PC-9 (cell line): ENCODE results near the gene ANKRD1. TPM values are rescaled to one million over a fixed set of nuclear protein-coding genes. Genes with fewer than 3 reads are reported as not detected.

Experiments used
- BruUV-seq: library from RNA; stranded (reverse); fragments of 400-500 nt; replicated peaks from 2 replicates; lab custom pipeline; 2021; lab: Mats Ljungman, UMichigan
- CTCF ChIA-PET: fragments of 300-600 bp; sonication (Branson Sonifier 250); formaldehyde crosslinking; loops from one replicate; lab custom pipeline; 2022; ENCODE audit warnings: antibody characterized with exemption; lab: Charles Lee
- POLR2A ChIA-PET: fragments of 300-600 bp; sonication (Branson Sonifier 250); formaldehyde crosslinking; loops from one replicate; lab custom pipeline; 2022; ENCODE audit warnings: antibody characterized with exemption; ENCODE audit not compliant: unreplicated experiment; lab: Charles Lee
- DNase-seq, 2 experiments: peaks; one replicate each; pipeline versions ENCODE4 v3.0.0 to v3.0.0-alpha.2; 2015 to 2022; ENCODE audit warnings: mixed read lengths in 1 of 2
- H2AFZ ChIP-seq: fragments of 200-600 bp; sonication (generic); 2 replicates; pipeline ENCODE4 v1.8.1; 2017; ENCODE audit warnings: antibody characterized with exemption
- H3F3A ChIP-seq: fragments of 200-600 bp; sonication (generic); 2 replicates; pipeline ENCODE4 v1.8.1; 2017; ENCODE audit warnings: antibody characterized with exemption, mild to moderate bottlenecking, low read depth; ENCODE audit not compliant: insufficient read depth
- H3K27ac ChIP-seq: fragments of 200-600 bp; sonication (generic); 2 replicates; pipeline ENCODE4 v1.6.1; 2016; ENCODE audit warnings: mixed run types
- H3K27me3 ChIP-seq: fragments of 200-600 bp; sonication (generic); 2 replicates; pipeline ENCODE4 v1.6.1; 2016; ENCODE audit warnings: low read depth, mixed run types; ENCODE audit not compliant: insufficient read depth
- H3K36me3 ChIP-seq: fragments of 200-600 bp; sonication (generic); 2 replicates; pipeline ENCODE4 v1.6.1; 2016; ENCODE audit warnings: low read depth, mixed run types
- H3K4me1 ChIP-seq: fragments of 200-600 bp; sonication (generic); replicated peaks from 2 replicates; pipeline ENCODE4 v1.6.1; 2016; ENCODE audit warnings: mixed run types; ENCODE audit not compliant: insufficient read depth
- H3K4me2 ChIP-seq: fragments of 200-600 bp; sonication (generic); 2 replicates; pipeline ENCODE4 v1.6.1; 2017; ENCODE audit warnings: mixed run types
- H3K4me3 ChIP-seq: fragments of 200-600 bp; sonication (generic); 2 replicates; pipeline ENCODE4 v1.6.1; 2016; ENCODE audit warnings: mixed run types
- H3K79me2 ChIP-seq: fragments of 200-600 bp; sonication (generic); 2 replicates; pipeline ENCODE4 v1.6.1; 2017; ENCODE audit warnings: low read depth, mixed run types
- H3K9me2 ChIP-seq: fragments of 200-600 bp; sonication (generic); 2 replicates; pipeline ENCODE4 v1.8.1; 2017; ENCODE audit warnings: mild to moderate bottlenecking; ENCODE audit not compliant: insufficient read depth
- H3K9me3 ChIP-seq: fragments of 200-600 bp; sonication (generic); 2 replicates; pipeline ENCODE4 v1.8.1; 2016; ENCODE audit warnings: low read depth; ENCODE audit not compliant: insufficient read depth
- H4K20me1 ChIP-seq: fragments of 200-600 bp; sonication (generic); 2 replicates; pipeline ENCODE4 v1.8.1; 2017; ENCODE audit not compliant: insufficient read depth
- CTCF ChIP-seq: fragments of 200-600 bp; sonication (generic); conservative IDR thresholded peaks from 2 replicates; pipeline ENCODE4 v1.6.1; 2017; ENCODE audit warnings: mixed run types, antibody characterized with exemption, mild to moderate bottlenecking, moderate library complexity
- EZH2 ChIP-seq: fragments of 200-600 bp; sonication (generic); IDR thresholded peaks from 2 replicates; pipeline ENCODE4 v1.8.0; 2017; ENCODE audit warnings: antibody characterized with exemption, low read depth
- intact Hi-C: fragments of 100-400 bp; cut with micrococcal nuclease; formaldehyde crosslinking; loops from one replicate; pipeline ENCODE4 v1.10.0; 2022; ENCODE audit not compliant: unreplicated experiment
- total RNA-seq: library from RNA; stranded (reverse); gene quantifications from 2 replicates; pipeline ENCODE4 v1.2.3, GENCODE V29; 2021

The ANKRD1 gene
- total RNA-seq, 1 experiment from 2014 or later, result 6.7 TPM

- ChIA-PET CTCF (no interaction called here), POLR2A (interaction anchor here (0.6 kb wide), 1 partner anchor 1395 kb away, joined by 4 read pairs; no protein-coding TSS in a partner anchor)
- intact Hi-C loops, result loop anchor here (1.0 to 10.0 kb wide), 4 partner anchors 112 to 1298 kb away; no protein-coding TSS in a partner anchor
- no peak overlapping the region for H2AFZ ChIP-seq
- H3K4me3 ChIP-seq, result no peak overlapping the region
- H3K4me2 ChIP-seq, result no peak overlapping the region
- no peak overlapping the region for H3K27ac ChIP-seq
- BruUV-seq, result no TSS peak
- TF ChIP-seq EZH2 (no peak), CTCF (peak; percentile 77)
- no peaks in the 10 kb centered on the region for H3K36me3 ChIP-seq
- no peaks in the 10 kb centered on the region for H3K27me3 ChIP-seq
- no peaks in the 10 kb centered on the region for H3K79me2 ChIP-seq
- H3K9me2 ChIP-seq, result no peaks in the 10 kb centered on the region
- H3K4me1 ChIP-seq, result peaks cover 16% of the 10 kb centered on the region
- H3F3A ChIP-seq, result peaks cover 14% of the 10 kb centered on the region; the same call in 1 of the 2 replicates
- H4K20me1 ChIP-seq, result no peaks in the 10 kb centered on the region
- DNase-seq, result no peak
- H3K9me3 ChIP-seq, result no peaks in the 10 kb centered on the region
Measured at GRCh38 chr10:90862908-90863514, 57.9 kb downstream of the ANKRD1 start.

Other genes starting within 250 kb of the ANKRD1 start
- gene HTR7, start 63.0 kb downstream of the ANKRD1 start, total RNA-seq, result 0.52 and 0.55 TPM in 2 replicates
- 25.4 and 32.4 TPM in 2 replicates for gene RPP30, start 49.1 kb downstream of the ANKRD1 start, total RNA-seq